ENCODE results near the gene TRAF5.

- TF ChIP-seq POLR2AphosphoS5 (IDR thresholded peaks at IDR 0.05; ENCODE audit: low read depth, low read length) (no peak), POLR2A (IDR thresholded peaks at IDR 0.05; ENCODE audit: low read depth, low read length) (no peak), SPI1 (IDR thresholded peaks at IDR 0.05; ENCODE audit: low read depth, low read length) (no peak), TAF1 (IDR thresholded peaks at IDR 0.05; ENCODE audit: low read depth, low read length) (no peak), POU2F2 (IDR thresholded peaks at IDR 0.05; ENCODE audit: low read depth, low read length) (no peak)
Observed at GRCh38 chr1:211415700-211416099, 89.1 kb downstream of the TRAF5 start.
